Sigmoid colon (tissue), 4 donors: ENCODE measurements around the gene RTKN.

Experiments used
- CTCF ChIP-seq, 4 experiments: fragments of 450-650 bp in 3 of 4; fragments of 200-600 bp in 1 of 4; IDR thresholded peaks; one replicate each; pipeline ENCODE4 v1.5.1; 2016 to 2019; ENCODE audit warnings: antibody characterized with exemption in 4 of 4, mild to moderate bottlenecking in 3 of 4, moderate library complexity in 2 of 4
- EP300 ChIP-seq, 4 donors: sonication (generic); formaldehyde crosslinking; IDR thresholded peaks; one replicate each; pipeline ENCODE4 v1.6.1; 2017; ENCODE audit warnings: antibody characterized with exemption in 4 of 4
- POLR2A ChIP-seq, 2 donors: fragments of 450-650 bp; IDR thresholded peaks; one replicate each; pipeline ENCODE4 v1.6.1; 2016; ENCODE audit warnings: antibody characterized with exemption in 2 of 2, mild to moderate bottlenecking in 2 of 2, moderate library complexity in 2 of 2
- POLR2AphosphoS5 ChIP-seq, 4 donors: sonication (generic); formaldehyde crosslinking; IDR thresholded peaks; one replicate each; pipeline ENCODE4 v1.6.1; 2017; ENCODE audit warnings: antibody characterized with exemption in 4 of 4

GRCh38 chr2:74462054-74462785 is 20.5 kb upstream of the RTKN start:
- TF ChIP-seq CTCF (IDR thresholded peaks at IDR 0.05) (no peak), EP300 (IDR thresholded peaks at IDR 0.05) (no peak), POLR2A (IDR thresholded peaks at IDR 0.05) (no peak), POLR2AphosphoS5 (IDR thresholded peaks at IDR 0.05) (no peak)
